ENCODE measurements around the gene BCOR.

Gene BCOR

GRCh38 chrX:40084471-40085101 is 13.2 kb downstream of the BCOR start:
- DNase-seq (ENCODE audit: low read depth, low spot score): no peak

- DNase-seq (ENCODE audit: low read depth, low spot score): no peak
These were observed 13.8 kb downstream of the BCOR start for GRCh38 chrX:40083979-40084359.

- DNase-seq (ENCODE audit: low read depth, low spot score): no peak
These were observed 14.4 kb downstream of the BCOR start for GRCh38 chrX:40083120-40083978.

- DNase-seq (ENCODE audit: low read depth, low spot score): no peak
These were observed 15.2 kb downstream of the BCOR start for GRCh38 chrX:40082447-40083119.

GRCh38 chrX:40081679-40082068 is 16.1 kb downstream of the BCOR start:
- DNase-seq (ENCODE audit: low read depth, low spot score): no peak

- DNase-seq (ENCODE audit: low read depth, low spot score): no peak
These were observed 16.7 kb downstream of the BCOR start for GRCh38 chrX:40080894-40081678.

GRCh38 chrX:40079572-40079971 is 18.2 kb downstream of the BCOR start:
- DNase-seq (ENCODE audit: low read depth, low spot score): no peak

- DNase-seq (ENCODE audit: low read depth, low spot score): no peak
These were observed 19.1 kb downstream of the BCOR start for GRCh38 chrX:40078489-40079227.

- no peak for DNase-seq (ENCODE audit: low read depth, low spot score)
These were observed 19.9 kb downstream of the BCOR start for GRCh38 chrX:40077906-40078305.

GRCh38 chrX:40076750-40077575 is 20.8 kb downstream of the BCOR start:
- no peak for DNase-seq (ENCODE audit: low read depth, low spot score)

GRCh38 chrX:40074959-40075332 is 22.8 kb downstream of the BCOR start:
- DNase-seq (ENCODE audit: low read depth, low spot score): no peak

GRCh38 chrX:40074080-40074958 is 23.4 kb downstream of the BCOR start:
- no peak for DNase-seq (ENCODE audit: low read depth, low spot score)

GRCh38 chrX:40073439-40074054 is 24.2 kb downstream of the BCOR start:
- DNase-seq (ENCODE audit: low read depth, low spot score): no peak

GRCh38 chrX:40072246-40072645 is 25.5 kb downstream of the BCOR start:
- DNase-seq (ENCODE audit: low read depth, low spot score): no peak

GRCh38 chrX:40068048-40068447 is 29.7 kb downstream of the BCOR start:
- DNase-seq (ENCODE audit: low read depth, low spot score): no peak

GRCh38 chrX:40066700-40067099 is 31.1 kb downstream of the BCOR start:
- DNase-seq (ENCODE audit: low read depth, low spot score): no peak

GRCh38 chrX:40065296-40066046 is 32.3 kb downstream of the BCOR start:
- DNase-seq (ENCODE audit: low read depth, low spot score): no peak

- no peak for DNase-seq (ENCODE audit: low read depth, low spot score)
These were observed 33.6 kb downstream of the BCOR start for GRCh38 chrX:40064055-40064597.

Data from brain pericyte (primary cell).